Activated T-helper 1 cell treated with anti-CD3 and anti-CD28 coated beads, Interleukin-2, amount 50 U/mL, for 16 hours (primary cell): ENCODE data around the gene INPP4A.
A peak's percentile ranks its signal among the peaks of the same experiment; 100 is the strongest.

Experiments
- DNase-seq, 2 donors: peaks; one replicate each; pipeline ENCODE4 v3.0.0-alpha.2; 2020; ENCODE audit warnings: low read depth in 1 of 2, low spot score in 1 of 2

The INPP4A gene

GRCh38 chr2:98558852-98559530 is 114.3 kb downstream of the INPP4A start:
- DNase-seq: no peak

DNA sequence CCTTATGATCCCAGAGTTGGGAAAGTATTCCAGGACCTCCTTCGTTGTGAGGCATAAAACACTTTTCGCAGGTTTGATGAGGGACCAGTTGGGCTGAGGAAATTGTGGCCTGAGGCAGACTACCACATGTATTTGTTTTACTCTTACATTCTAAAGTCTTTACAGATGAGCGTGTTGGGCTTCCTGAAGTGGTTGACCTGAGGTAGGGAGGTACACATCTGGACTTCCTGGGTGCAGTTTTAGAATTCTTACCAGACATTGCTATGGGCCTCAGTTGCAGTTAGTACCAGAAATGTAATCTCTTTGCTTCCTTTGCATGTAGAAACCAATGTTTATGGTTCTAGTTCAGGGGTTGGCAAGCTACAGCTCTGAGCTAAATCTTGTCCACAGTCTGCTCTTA is 114.9 kb downstream of the INPP4A start:
- DNase-seq: no peak

DNA sequence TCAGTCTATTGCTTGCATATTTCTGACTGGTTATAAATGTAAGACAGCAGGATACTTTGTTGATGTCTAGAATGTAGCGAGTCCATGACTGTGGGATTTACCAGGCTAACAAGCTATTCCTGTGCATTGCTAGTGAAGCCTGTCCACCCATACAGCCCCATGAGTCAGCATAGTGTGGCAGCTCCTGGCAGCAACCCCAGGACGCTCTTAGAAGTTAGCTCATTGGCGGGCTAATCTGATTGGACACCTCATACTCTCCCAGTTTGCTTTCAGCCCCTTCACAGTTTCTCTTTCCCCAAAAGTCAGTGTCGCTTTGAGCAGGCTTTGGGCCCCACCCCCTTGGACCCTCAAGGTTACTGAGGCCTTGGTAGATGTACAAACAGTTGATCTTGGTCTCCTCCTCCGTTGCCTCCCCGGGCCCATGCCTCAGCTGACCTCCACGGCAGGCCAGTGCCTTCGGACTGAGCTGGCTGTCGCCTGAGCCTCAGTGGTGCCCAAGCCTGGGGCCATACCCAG is 115.7 kb downstream of the INPP4A start:
- no peak for DNase-seq

- DNase-seq: no peak
Measured at GRCh38 chr2:98561018-98561417, 116.4 kb downstream of the INPP4A start.

DNA sequence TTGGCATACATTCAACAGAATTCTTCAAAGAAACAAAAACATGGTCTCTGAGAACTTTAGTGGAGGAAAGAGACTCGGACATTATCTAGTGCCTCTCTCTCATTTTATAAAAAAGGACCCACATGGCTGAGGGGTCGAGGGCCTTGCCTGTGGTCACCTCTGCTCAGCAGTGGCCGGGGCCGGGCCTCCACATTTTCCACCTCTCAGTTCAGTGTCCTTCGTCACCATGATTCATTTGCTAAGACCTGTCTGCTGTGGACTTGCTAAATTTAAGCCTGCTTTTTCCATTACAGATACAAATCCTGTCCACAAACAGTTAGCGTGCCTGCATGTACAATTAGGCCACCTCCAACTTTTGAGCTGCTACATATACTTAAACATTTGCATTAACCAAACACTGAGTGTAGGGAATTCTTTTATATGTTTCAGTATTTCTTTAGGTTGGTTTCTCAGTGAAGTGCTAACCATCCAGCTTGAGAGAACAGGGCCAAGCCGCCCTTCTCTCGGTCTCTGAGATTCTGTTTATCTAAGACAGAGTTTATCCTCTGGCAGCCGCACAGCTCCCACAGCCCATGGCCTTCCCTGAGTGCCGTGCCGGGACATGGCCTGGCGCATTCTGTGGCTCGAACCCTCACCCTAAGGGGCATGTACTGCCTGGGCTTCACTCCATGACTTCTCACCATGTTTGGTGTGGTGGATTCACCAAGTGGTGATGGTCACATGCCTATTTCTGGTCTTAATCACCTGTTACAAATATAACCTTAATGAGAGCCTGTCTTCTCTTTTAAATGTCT is 117.4 kb downstream of the INPP4A start:
- DNase-seq: no peak

DNA sequence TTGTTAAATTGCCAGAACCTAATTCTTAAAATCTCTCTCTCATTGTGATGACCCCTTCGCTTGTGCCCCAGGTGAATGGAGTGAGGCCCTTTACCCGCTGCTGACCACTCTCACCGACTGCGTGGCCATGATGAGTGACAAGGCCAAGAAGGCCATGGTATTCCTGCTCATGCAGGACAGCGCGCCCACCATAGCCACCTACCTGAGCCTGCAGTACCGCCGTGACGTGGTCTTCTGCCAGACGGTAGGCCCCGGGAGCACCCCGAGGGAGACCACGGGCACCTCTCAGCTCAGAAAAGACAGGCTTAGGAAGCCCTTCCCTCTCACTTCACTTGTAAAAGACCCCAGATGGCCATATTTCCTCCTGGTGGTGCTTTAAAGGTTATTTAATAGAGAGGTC is 118.7 kb downstream of the INPP4A start:
- DNase-seq: no peak

GRCh38 chr2:98564541-98565132 is 120.0 kb downstream of the INPP4A start:
- DNase-seq: no peak

- no peak for DNase-seq
Measured at GRCh38 chr2:98565286-98565860, 120.7 kb downstream of the INPP4A start.

DNA sequence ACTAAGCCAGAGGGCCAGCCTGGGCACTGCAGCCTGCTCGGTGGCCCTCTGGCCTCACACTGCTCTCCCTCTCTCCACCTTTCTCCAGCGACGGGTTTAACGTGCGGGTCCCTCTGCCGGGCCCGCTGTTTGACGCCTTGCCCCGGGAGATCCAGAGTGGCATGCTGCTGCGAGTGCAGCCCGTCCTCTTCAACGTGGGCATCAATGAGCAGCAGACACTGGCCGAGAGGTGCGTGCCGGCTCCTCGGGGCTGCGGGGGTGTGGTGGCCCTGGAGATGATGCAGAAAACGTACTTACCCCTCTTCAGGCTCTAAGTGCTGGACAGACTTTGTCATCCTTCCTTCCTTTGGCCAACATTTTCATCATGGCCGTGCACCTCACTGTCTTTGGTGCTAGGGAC is 121.3 kb downstream of the INPP4A start:
- DNase-seq: no peak

DNA sequence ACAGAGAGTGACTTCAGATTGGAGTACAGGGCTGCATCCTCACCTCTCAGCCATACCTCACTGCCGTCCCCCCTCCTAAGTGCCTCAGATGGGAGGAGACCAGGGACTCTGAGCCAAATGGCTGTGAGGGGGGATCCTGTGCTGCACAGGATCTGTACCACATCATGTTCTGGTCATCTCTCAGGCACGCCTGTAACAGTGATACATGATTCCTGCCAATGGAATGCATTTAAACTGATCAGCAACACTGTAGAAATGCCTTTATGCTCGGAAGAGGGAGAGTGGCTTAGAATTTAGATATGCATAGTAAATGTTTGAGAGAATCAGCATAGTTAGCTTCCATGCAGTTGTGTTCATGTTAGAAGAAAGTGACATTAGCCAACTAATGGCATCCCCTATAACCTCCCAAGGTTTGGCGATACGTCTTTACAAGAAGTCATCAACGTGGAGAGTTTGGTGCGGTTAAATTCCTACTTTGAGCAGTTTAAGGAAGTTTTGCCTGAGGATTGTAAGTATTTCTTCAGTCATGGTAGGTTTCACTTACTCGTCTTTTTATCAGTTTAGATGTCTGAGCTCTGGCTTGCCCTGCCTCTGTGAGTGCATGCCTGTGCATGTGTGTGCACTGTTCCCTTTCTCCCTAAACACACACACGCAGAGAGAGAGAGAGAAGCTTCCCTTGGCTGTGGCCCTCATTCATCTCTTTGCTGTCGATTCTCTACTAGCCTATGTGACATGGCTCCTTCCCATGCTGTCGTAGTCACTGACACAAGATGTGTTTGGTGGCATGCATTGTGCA is 123.7 kb downstream of the INPP4A start:
- DNase-seq: no peak

DNA sequence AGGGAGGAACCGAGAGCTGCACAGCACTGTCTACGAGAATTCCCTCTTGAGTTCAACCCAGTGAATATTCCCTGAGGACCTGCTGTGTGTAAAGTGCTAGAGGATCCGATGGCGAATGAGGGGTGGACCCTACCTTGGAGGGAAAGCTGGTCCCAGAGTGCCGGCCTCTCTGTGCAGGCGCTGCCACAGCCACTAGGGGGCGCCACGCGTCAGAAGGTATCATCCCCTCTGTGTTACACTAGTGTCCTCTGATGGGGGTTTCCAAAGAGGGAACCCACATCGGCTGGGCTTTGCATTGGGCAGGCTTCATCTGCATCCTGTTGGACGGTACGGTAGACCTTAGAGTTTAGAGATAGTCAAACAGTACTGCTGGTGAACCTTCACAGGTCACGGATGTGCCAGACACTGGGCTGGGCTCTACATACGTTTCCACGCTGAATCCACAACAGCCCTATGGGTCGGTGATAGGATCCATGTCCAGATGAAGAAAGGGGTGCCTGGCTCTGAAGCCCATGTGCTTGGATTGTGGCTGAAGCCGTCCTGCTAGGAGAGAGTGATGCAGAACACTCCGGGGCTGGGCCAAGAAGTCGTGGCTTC is 124.6 kb downstream of the INPP4A start:
- DNase-seq: peak; percentile 57 to 66

- DNase-seq: no peak
Measured at GRCh38 chr2:98569915-98570314, 125.3 kb downstream of the INPP4A start.

- no peak for DNase-seq
Measured at GRCh38 chr2:98570356-98570755, 125.7 kb downstream of the INPP4A start.

DNA sequence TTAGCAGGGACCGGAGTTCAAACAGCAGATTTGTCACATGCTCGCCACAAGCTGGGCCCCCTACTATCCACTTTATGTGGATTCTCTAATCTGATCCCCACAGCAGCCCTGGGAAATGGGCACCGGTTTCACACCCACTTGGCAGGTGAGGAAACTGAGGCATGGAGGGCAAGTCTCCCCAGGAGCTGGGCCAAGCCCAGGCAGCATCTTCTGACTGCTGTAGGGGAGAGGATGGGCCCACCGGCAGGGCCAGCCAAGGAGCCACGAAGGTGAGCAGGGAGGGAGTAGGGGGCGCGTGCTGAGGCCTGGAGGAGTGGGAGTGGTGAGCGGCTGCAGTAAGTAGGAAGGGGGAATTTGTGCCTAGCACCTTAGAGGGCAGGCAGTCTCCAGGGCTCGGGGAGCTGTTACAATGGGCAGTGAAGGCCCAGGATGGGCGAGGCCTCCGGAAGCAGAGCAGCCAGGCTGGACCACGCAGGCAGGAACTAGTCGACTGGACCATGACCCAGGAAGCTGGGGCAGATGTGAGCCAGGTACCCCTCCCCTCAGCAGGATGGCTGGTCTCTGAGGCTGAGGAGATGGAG is 126.6 kb downstream of the INPP4A start:
- no peak for DNase-seq

DNA sequence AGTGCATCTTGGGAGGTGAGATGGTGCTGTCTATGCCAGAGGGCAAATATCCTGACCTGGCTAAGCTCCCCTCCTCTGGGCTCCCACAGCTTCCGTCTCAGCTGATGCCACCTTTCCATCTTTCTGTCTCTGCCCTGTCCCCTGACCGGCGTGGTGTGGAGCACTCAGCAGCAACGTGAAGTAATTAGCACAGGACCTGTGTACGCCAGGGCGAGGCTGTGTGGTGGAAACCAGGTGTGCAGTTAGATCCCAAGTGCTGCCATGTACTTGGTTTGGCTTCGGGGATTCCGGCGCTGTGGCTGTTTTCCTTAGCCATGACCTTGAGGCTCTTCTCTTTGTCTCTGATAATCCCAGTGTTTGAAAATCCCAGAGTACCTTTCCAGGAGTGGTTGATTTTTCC is 127.1 kb downstream of the INPP4A start:
- DNase-seq: no peak

- no peak for DNase-seq
Measured at GRCh38 chr2:98572211-98572610, 127.6 kb downstream of the INPP4A start.

DNA sequence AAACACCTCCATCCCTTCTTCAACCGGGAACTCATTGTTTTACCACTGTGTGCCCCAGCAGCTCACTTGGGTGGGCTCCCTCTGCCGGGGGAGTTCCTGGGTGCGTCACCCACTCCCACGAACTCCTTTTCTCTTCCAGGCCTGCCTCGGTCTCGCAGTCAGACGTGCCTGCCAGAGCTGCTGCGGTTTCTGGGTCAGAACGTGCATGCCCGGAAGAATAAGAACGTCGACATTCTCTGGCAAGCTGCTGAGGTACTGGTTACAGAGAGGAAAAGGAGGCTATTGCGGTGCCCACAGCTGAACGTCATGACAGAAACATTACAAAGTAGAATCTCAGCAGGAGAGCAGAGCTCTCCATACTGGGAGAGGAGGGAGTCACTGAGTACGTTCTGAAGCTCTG is 128.0 kb downstream of the INPP4A start:
- DNase-seq: no peak

GRCh38 chr2:98573426-98573825 is 128.8 kb downstream of the INPP4A start:
- DNase-seq: no peak

DNA sequence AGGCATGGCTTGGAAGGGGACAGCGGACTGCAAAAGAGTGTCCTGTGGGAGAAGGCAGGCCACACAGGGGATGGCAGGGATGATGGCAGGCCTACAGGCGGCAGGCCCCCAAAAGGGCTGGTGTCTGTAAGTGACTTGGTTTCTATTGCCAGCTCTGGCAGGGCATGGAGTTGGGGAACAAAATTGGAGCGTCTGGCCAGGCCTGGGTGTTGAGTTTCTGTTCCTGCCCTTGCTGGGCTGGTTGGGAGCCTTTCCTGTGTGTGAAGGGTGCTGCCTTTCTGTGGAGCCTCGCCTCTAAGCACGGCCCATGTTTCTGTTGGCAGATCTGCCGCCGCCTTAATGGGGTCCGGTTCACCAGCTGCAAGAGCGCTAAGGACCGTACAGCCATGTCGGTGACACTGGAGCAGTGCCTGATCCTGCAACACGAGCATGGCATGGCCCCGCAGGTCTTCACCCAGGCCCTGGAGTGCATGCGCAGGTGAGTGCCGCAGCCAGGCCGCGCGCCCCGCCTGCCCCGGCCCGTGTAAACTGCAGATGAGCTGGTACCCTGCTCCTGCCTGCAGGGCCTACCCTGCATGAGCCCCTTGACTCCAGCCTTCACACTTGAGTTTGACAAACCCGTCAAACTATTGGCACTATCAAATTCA is 132.1 kb downstream of the INPP4A start:
- no peak for DNase-seq

- DNase-seq: no peak
Measured at GRCh38 chr2:98577313-98577712, 132.7 kb downstream of the INPP4A start.
